PFSK-1 (cell line): ENCODE measurements around the gene SLC18A2.

Experiments
- POLR2AphosphoS5 ChIP-seq: IDR thresholded peaks from 2 replicates; pipeline ENCODE4 v1.6.1; 2012; ENCODE audit warnings: low read depth, mild to moderate bottlenecking, control low read depth, low read length, moderate library complexity
- REST ChIP-seq, 2 experiments: IDR thresholded peaks; 2 replicates each; pipeline versions ENCODE4 v1.6.1 to v1.8.0; 2011 to 2012; ENCODE audit warnings: low read depth in 2 of 2, low read length in 2 of 2, control low read depth in 1 of 2, inconsistent platforms in 1 of 2, mild to moderate bottlenecking in 1 of 2, moderate library complexity in 1 of 2; ENCODE audit not compliant: insufficient read depth in 1 of 2
- SIN3A ChIP-seq: IDR thresholded peaks from 2 replicates; pipeline ENCODE4 v1.6.1; 2012; ENCODE audit warnings: mild to moderate bottlenecking, low read length, moderate library complexity, borderline replicate concordance; ENCODE audit not compliant: insufficient read depth
- TAF1 ChIP-seq: IDR thresholded peaks from 2 replicates; pipeline ENCODE4 v1.6.1; 2012; ENCODE audit warnings: low read length, control low read depth, borderline replicate concordance; ENCODE audit not compliant: insufficient read depth

DNA sequence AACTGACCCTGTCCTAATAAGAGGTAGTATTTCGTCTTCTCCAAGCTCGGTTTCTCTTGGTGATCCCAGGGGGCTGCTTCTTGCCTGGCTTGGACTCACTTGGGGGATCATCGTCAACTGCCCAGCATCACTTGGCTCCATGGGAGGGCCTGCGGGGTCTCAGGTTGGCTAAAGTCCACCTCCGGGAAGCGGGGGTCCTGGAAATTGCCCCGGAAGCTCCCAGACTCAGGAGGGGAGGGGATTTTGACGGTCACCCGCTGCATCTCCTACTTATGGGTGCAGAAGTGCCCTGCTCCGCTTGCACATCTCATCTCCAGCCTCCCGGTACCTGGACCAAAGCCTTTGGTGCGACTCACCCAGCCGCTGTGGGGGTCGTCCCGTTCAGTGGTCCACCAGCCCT is 24.9 kb upstream of the SLC18A2 start:
- TF ChIP-seq POLR2AphosphoS5, result no peak
- no peak for TF ChIP-seq SIN3A
- no peak for TF ChIP-seq REST (IDR thresholded peaks at IDR 0.05; ENCODE audit: insufficient read depth in 1 of 2, low read depth in 2 of 2, low read length in 2 of 2)
- TF ChIP-seq TAF1, result no peak
